ENCODE results near the gene EIF2B2. TPM values are rescaled to one million over a fixed set of nuclear protein-coding genes. Genes with fewer than 3 reads are reported as not detected.

EIF2B2 gene
- total RNA-seq, 1 experiment from 2014 or later, result 139 TPM

- Histone ChIP-seq H3K4me1 (replicated peaks; ENCODE audit: insufficient read depth) (peaks cover 32% of the 10 kb centered on the region), H3K27me3 (ENCODE audit: insufficient read depth, low read depth) (no peaks in the 10 kb centered on the region), H2AFZ (no peak overlapping the region), H3K9me3 (ENCODE audit: insufficient read depth, low read depth) (no peaks in the 10 kb centered on the region), H4K20me1 (ENCODE audit: insufficient read depth) (no peaks in the 10 kb centered on the region), H3K79me2 (ENCODE audit: low read depth) (no peaks in the 10 kb centered on the region), H3K9me2 (ENCODE audit: insufficient read depth) (no peaks in the 10 kb centered on the region), H3K36me3 (ENCODE audit: low read depth) (no peaks in the 10 kb centered on the region), H3K4me3 (no peak overlapping the region), H3F3A (ENCODE audit: insufficient read depth, low read depth) (peaks cover 14% of the 10 kb centered on the region), H3K4me2 (no peak overlapping the region), H3K27ac (no peak overlapping the region)
- POLR2A ChIA-PET (ENCODE audit: unreplicated experiment), result no interaction called here
- no TSS peak for BruUV-seq (replicated peaks)
- intact Hi-C loops (cut with micrococcal nuclease; ENCODE audit: unreplicated experiment), result no loop called here
- no peak for DNase-seq
- CTCF ChIA-PET, result interaction anchor here (1.7 kb wide), 1 partner anchor 72 kb away, joined by 4 read pairs; no protein-coding TSS in a partner anchor
- TF ChIP-seq EZH2 (IDR thresholded peaks at IDR 0.05; ENCODE audit: low read depth), result no peak
- no peak for TF ChIP-seq CTCF (conservative IDR thresholded peaks at IDR 0.05)
These were observed 24.8 kb upstream of the EIF2B2 start for GRCh38 chr14:74977901-74978385.

- DNase-seq, result peak; percentile 54 to 55
These were observed 24.2 kb upstream of the EIF2B2 start for GRCh38 chr14:74978416-74978947.

GRCh38 chr14:74979029-74979428, 23.7 kb upstream of the EIF2B2 start:
- H3F3A ChIP-seq (ENCODE audit: insufficient read depth, low read depth), result peaks cover 23% of the 10 kb centered on the region
- no peak for DNase-seq
- ChIA-PET POLR2A (ENCODE audit: unreplicated experiment) (interaction anchor here (0.6 to 1.0 kb wide), 4 partner anchors 24 to 453 kb away, joined by 3 to 6 read pairs (median 6); partner anchors contain the start of gene PGF), CTCF (interaction anchor here (0.6 to 1.7 kb wide), 3 partner anchors 24 to 73 kb away, joined by 3 to 7 read pairs (median 4); partner anchors contain the start of genes EIF2B2 and RPS6KL1)
- H3K9me2 ChIP-seq (ENCODE audit: insufficient read depth), result no peaks in the 10 kb centered on the region
- intact Hi-C loops (cut with micrococcal nuclease; ENCODE audit: unreplicated experiment), result no loop called here
- H3K9me3 ChIP-seq (ENCODE audit: insufficient read depth, low read depth), result no peaks in the 10 kb centered on the region
- H3K27me3 ChIP-seq (ENCODE audit: insufficient read depth, low read depth), result no peaks in the 10 kb centered on the region
- peaks cover 41% of the 10 kb centered on the region for H3K4me1 ChIP-seq (replicated peaks; ENCODE audit: insufficient read depth)
- H3K27ac ChIP-seq, result no peak overlapping the region
- H4K20me1 ChIP-seq (ENCODE audit: insufficient read depth), result no peaks in the 10 kb centered on the region
- H2AFZ ChIP-seq, result no peak overlapping the region
- peak overlapping the region; percentile 0; the same call in 1 of the 2 replicates for H3K4me2 ChIP-seq
- no peak overlapping the region for H3K4me3 ChIP-seq
- BruUV-seq (replicated peaks), result no TSS peak
- TF ChIP-seq EZH2 (IDR thresholded peaks at IDR 0.05; ENCODE audit: low read depth) (no peak), CTCF (conservative IDR thresholded peaks at IDR 0.05) (no peak)
- no peaks in the 10 kb centered on the region for H3K79me2 ChIP-seq (ENCODE audit: low read depth)
- no peaks in the 10 kb centered on the region for H3K36me3 ChIP-seq (ENCODE audit: low read depth)

More at GRCh38 chr14:74978416-74978947, 24.2 kb upstream of the EIF2B2 start:
- TF ChIP-seq EZH2 (IDR thresholded peaks at IDR 0.05; ENCODE audit: low read depth), result no peak
- TF ChIP-seq CTCF (conservative IDR thresholded peaks at IDR 0.05), result no peak
- Histone ChIP-seq H3K27me3 (ENCODE audit: insufficient read depth, low read depth) (no peaks in the 10 kb centered on the region), H3K9me2 (ENCODE audit: insufficient read depth) (no peaks in the 10 kb centered on the region), H3K4me2 (0 out of 2 replicates have a peak overlapping the region, but pooled peaks have one; percentile 0), H3F3A (ENCODE audit: insufficient read depth, low read depth) (peaks cover 19% of the 10 kb centered on the region), H3K4me3 (no peak overlapping the region), H4K20me1 (ENCODE audit: insufficient read depth) (no peaks in the 10 kb centered on the region), H3K27ac (no peak overlapping the region), H2AFZ (no peak overlapping the region), H3K36me3 (ENCODE audit: low read depth) (no peaks in the 10 kb centered on the region), H3K79me2 (ENCODE audit: low read depth) (no peaks in the 10 kb centered on the region), H3K4me1 (replicated peaks; ENCODE audit: insufficient read depth) (peaks cover 37% of the 10 kb centered on the region), H3K9me3 (ENCODE audit: insufficient read depth, low read depth) (no peaks in the 10 kb centered on the region)
- POLR2A ChIA-PET (ENCODE audit: unreplicated experiment), result interaction anchor here (0.6 to 1.0 kb wide), 2 partner anchors 23 to 83 kb away, joined by 6 read pairs; partner anchors contain the start of gene PGF
- BruUV-seq (replicated peaks), result no TSS peak
- CTCF ChIA-PET, result interaction anchor here (0.6 to 1.7 kb wide), 2 partner anchors 55 to 73 kb away, joined by 4 to 7 read pairs; partner anchors contain the start of gene RPS6KL1
- intact Hi-C loops (cut with micrococcal nuclease; ENCODE audit: unreplicated experiment), result no loop called here

Measured in PC-9 (cell line).